WERI-Rb-1 (cell line): Measurements from ENCODE around the gene VWA5B2.

Source experiments
- DNase-seq: peaks from one replicate; pipeline ENCODE4 v3.0.0-alpha.2; 2020
- H3K27ac ChIP-seq: fragments of 250-450 bp; sonication (Bioruptor Pico); 2 replicates; pipeline ENCODE4 v1.5.1; 2020; ENCODE audit warnings: mild to moderate bottlenecking, moderate library complexity
- H3K27me3 ChIP-seq: fragments of 250-450 bp; sonication (Bioruptor Pico); 2 replicates; pipeline ENCODE4 v1.5.1; 2021; ENCODE audit warnings: mild to moderate bottlenecking, low read depth, moderate library complexity; ENCODE audit not compliant: insufficient read depth, severe bottlenecking
- H3K36me3 ChIP-seq: fragments of 250-450 bp; sonication (Bioruptor Pico); 2 replicates; pipeline ENCODE4 v1.5.1; 2020; ENCODE audit warnings: mild to moderate bottlenecking, moderate library complexity
- H3K4me3 ChIP-seq: 2 replicates; pipeline ENCODE4 v1.5.1; 2011; ENCODE audit warnings: low read depth, mild to moderate bottlenecking, control low read depth, low read length
- H3K9me3 ChIP-seq: fragments of 250-450 bp; sonication (Bioruptor Pico); 2 replicates; pipeline ENCODE4 v1.5.1; 2021; ENCODE audit warnings: mild to moderate bottlenecking, moderate library complexity; ENCODE audit not compliant: severe bottlenecking
- TF ChIP-seq, protein P1 (sequence below): IDR thresholded peaks from 2 replicates; pipeline ENCODE4 v1.5.1; 2011; ENCODE audit warnings: low read depth, mild to moderate bottlenecking, control low read depth, inconsistent platforms, low read length

VWA5B2 gene

DNA sequence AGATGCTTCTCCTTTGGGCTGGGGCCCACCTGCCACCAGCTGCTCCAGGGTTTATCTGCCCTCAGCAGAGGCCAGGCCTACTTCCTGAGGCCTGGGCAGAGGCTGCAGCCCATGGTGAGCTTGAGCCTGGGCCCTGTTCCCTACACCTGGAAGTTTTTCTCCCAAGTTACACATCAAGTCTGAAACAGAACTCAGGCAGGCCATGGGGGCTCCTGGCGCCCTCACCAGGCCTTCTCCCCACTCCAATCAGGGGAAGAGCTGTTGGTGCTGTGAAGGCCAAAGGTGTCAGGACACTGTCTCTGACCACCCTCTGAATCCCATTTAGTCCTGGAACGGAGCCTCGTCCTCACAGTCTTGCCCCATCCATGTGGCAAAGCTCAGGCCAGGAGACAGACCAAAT is 7.3 kb downstream of the VWA5B2 start:
- TF ChIP-seq, protein P1, sequence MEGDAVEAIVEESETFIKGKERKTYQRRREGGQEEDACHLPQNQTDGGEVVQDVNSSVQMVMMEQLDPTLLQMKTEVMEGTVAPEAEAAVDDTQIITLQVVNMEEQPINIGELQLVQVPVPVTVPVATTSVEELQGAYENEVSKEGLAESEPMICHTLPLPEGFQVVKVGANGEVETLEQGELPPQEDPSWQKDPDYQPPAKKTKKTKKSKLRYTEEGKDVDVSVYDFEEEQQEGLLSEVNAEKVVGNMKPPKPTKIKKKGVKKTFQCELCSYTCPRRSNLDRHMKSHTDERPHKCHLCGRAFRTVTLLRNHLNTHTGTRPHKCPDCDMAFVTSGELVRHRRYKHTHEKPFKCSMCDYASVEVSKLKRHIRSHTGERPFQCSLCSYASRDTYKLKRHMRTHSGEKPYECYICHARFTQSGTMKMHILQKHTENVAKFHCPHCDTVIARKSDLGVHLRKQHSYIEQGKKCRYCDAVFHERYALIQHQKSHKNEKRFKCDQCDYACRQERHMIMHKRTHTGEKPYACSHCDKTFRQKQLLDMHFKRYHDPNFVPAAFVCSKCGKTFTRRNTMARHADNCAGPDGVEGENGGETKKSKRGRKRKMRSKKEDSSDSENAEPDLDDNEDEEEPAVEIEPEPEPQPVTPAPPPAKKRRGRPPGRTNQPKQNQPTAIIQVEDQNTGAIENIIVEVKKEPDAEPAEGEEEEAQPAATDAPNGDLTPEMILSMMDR: no peak
- Histone ChIP-seq H3K4me3 (no peak overlapping the region), H3K36me3 (peaks cover 1% of the 10 kb centered on the region; the same call in 1 of the 2 replicates), H3K9me3 (no peaks in the 10 kb centered on the region), H3K27ac (peak overlapping the region; percentile 59), H3K27me3 (no peaks in the 10 kb centered on the region)
- no peak for DNase-seq

DNA sequence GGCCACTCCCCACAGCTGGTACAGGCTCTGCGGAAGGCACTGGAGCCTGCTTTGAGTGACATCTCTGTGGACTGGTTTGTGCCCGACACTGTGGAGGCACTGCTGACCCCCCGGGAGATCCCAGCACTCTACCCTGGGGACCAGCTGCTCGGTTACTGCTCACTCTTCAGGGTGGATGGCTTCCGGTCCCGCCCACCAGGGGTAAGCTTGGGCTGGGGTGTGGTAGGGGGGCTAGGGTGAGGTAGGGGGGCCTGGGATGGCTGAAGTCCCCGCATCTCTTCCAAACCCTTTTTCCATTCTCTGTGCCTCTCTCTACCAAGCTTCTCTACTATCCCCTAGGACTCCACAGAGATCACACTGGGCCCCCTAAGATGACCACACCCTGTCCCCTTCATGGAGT is 7.8 kb downstream of the VWA5B2 start:
- TF ChIP-seq, protein P1: no peak
- DNase-seq: no peak
- Histone ChIP-seq H3K36me3 (peaks cover 2% of the 10 kb centered on the region), H3K27me3 (no peaks in the 10 kb centered on the region), H3K27ac (peak overlapping the region; percentile 59; the same call in 1 of the 2 replicates), H3K9me3 (no peaks in the 10 kb centered on the region), H3K4me3 (no peak overlapping the region)

DNA sequence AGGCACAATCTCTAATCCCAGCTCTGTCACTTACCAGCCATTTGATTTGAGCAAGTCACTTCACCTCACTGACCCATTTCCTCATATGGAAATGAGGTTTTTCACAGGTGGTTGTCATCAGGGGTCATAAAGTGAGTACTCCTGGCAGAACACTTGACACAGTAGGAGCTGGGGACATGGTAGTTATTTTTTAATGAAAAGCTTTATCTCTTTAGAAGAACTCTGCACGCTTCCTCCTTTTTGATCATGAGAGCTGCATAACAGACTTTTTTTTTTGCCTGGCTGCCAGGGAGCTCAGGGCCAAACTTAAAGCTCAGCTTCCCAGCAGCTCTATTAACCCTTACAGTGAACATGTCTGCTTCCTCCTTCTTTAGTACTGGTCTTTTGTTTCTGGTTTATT is 8.4 kb downstream of the VWA5B2 start:
- no peaks in the 10 kb centered on the region for H3K27me3 ChIP-seq
- DNase-seq: no peak
- TF ChIP-seq, protein P1: no peak
- H3K36me3 ChIP-seq: peaks cover 8% of the 10 kb centered on the region
- peak overlapping the region; percentile 16; the same call in 1 of the 2 replicates for H3K27ac ChIP-seq
- H3K4me3 ChIP-seq: no peak overlapping the region
- H3K9me3 ChIP-seq: no peaks in the 10 kb centered on the region

DNA sequence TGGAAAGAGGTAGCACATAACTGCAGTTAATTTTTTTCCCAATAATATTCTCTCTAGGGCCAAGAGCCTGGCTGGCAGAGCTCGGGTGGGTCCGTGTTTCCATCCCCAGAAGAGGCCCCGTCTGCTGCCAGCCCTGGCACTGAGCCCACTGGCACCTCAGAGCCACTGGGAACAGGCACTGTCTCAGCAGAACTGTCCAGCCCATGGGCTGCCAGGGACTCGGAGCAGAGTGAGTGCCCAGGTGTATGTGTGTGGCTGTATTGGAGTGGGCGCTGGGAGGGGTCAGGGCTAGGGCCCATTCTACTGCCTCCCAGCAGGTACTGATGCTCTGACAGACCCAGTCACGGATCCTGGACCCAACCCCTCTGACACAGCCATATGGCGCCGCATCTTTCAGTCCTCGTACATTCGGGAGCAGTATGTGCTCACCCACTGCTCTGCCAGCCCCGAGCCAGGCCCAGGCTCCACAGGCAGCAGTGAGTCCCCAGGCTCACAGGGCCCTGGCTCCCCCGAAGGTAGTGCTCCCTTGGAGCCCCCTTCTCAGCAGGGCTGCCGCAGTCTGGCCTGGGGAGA is 8.9 kb downstream of the VWA5B2 start:
- no peak for DNase-seq
- no peaks in the 10 kb centered on the region for H3K27me3 ChIP-seq
- no peak overlapping the region for H3K27ac ChIP-seq
- H3K9me3 ChIP-seq: no peaks in the 10 kb centered on the region
- no peak overlapping the region for H3K4me3 ChIP-seq
- TF ChIP-seq, protein P1: no peak
- H3K36me3 ChIP-seq: peaks cover 14% of the 10 kb centered on the region

DNA sequence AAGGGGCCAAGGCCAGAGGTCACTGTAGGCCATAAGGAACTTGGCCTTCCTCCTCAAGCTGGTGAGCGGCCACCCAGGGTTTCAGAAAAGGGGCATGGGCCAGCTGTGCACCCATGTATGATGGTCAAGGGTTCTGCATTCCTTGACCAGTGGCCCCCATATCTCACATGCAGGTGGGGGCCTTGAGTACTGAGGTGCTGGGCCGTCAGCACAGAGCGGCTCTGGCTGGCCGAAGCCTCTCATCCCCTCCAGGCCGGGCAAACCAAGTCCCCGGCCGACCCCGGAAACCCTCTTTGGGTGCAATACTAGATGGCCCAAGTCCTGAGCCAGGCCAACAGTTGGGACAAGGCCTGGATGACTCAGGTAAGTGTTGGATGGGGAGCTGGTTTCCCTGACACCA is 9.8 kb downstream of the VWA5B2 start:
- TF ChIP-seq, protein P1: no peak
- no peaks in the 10 kb centered on the region for H3K9me3 ChIP-seq
- H3K27ac ChIP-seq: no peak overlapping the region
- no peak for DNase-seq
- H3K4me3 ChIP-seq: no peak overlapping the region
- no peaks in the 10 kb centered on the region for H3K27me3 ChIP-seq
- peaks cover 22% of the 10 kb centered on the region for H3K36me3 ChIP-seq

DNA sequence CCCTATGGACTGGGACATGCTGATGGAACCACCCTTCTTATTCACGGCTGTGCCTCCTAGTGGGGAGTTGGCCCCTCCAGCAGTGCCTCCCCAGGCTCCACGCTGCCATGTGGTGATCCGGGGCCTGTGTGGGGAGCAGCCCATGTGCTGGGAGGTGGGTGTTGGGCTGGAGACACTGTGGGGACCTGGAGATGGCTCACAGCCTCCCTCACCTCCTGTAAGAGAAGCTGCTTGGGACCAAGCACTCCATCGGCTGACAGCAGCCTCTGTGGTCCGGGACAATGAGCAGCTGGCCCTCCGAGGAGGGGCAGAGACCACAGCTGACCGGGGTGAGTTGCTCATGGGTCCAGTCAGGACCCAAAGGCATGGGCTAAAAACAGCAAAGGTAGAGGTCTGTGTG is 10.3 kb downstream of the VWA5B2 start:
- peaks cover 27% of the 10 kb centered on the region for H3K36me3 ChIP-seq
- H3K9me3 ChIP-seq: no peaks in the 10 kb centered on the region
- no peak overlapping the region for H3K27ac ChIP-seq
- H3K27me3 ChIP-seq: no peaks in the 10 kb centered on the region
- TF ChIP-seq, protein P1: no peak
- no peak for DNase-seq
- no peak overlapping the region for H3K4me3 ChIP-seq
